Kidney epithelial cell (primary cell): ENCODE results near the gene SNRPN. TPM values are rescaled to one million over a fixed set of nuclear protein-coding genes. Genes with fewer than 3 reads are reported as not detected.
"Not testable (repeated sequence)": the region's sequence is repeated elsewhere in the genome, so short reads cannot be mapped to it uniquely, and the experiment has no call there.

ENCODE experiments used
- DNase-seq: peaks from one replicate; pipeline ENCODE4 v3.0.0-alpha.2; 2010; ENCODE audit warnings: low read depth
- H3K27me3 ChIP-seq: 2 replicates; pipeline ENCODE4 v1.6.0; 2011; ENCODE audit warnings: low read length; ENCODE audit not compliant: control insufficient read depth, insufficient read depth
- H3K36me3 ChIP-seq: 2 replicates; pipeline ENCODE4 v1.5.1; 2011; ENCODE audit warnings: low read length; ENCODE audit not compliant: control insufficient read depth, insufficient read depth
- H3K4me3 ChIP-seq: 2 replicates; pipeline ENCODE4 v1.5.1; 2011; ENCODE audit warnings: low read depth, mild to moderate bottlenecking, control low read depth, low read length
- total RNA-seq: library from RNA; depleted of rRNA; stranded (reverse); fragments of >200 nt; gene quantifications from 2 replicates; pipeline ENCODE4 v1.2.3, GENCODE V29; 2015
- TF ChIP-seq, protein P1 (sequence below): IDR thresholded peaks from 2 replicates; pipeline ENCODE4 v1.5.1; 2011; ENCODE audit warnings: mild to moderate bottlenecking, moderate library complexity, low read length, control low read depth, inconsistent platforms; ENCODE audit not compliant: insufficient read depth, poor library complexity, severe bottlenecking

The SNRPN gene
- total RNA-seq, 1 donor from 2014 or later, result 206 TPM

DNA sequence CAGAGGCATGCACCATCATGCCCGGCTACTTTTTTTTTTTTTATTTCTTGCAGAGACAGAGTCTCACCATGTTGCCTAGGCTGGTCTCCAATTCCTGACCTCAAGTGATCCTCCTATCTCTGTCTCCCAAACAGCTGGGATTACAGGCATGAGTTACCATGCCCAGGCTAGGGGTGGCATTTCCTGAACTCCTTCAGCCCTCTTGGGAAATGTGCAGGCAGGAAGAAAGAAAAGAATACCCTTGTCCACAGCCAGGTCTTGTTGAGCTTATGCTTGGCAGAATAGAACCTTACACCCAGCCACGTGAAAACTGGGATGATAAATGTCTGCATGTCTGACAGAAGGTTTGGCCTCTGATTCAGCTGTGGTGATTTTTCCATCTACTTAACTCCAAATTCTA is 30.2 kb upstream of the SNRPN start:
- H3K27me3 ChIP-seq, result no peaks in the 10 kb centered on the region
- H3K36me3 ChIP-seq, result no peaks in the 10 kb centered on the region
- no peak for DNase-seq
- TF ChIP-seq, protein P1, sequence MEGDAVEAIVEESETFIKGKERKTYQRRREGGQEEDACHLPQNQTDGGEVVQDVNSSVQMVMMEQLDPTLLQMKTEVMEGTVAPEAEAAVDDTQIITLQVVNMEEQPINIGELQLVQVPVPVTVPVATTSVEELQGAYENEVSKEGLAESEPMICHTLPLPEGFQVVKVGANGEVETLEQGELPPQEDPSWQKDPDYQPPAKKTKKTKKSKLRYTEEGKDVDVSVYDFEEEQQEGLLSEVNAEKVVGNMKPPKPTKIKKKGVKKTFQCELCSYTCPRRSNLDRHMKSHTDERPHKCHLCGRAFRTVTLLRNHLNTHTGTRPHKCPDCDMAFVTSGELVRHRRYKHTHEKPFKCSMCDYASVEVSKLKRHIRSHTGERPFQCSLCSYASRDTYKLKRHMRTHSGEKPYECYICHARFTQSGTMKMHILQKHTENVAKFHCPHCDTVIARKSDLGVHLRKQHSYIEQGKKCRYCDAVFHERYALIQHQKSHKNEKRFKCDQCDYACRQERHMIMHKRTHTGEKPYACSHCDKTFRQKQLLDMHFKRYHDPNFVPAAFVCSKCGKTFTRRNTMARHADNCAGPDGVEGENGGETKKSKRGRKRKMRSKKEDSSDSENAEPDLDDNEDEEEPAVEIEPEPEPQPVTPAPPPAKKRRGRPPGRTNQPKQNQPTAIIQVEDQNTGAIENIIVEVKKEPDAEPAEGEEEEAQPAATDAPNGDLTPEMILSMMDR, result no peak
- H3K4me3 ChIP-seq, result no peak overlapping the region

DNA sequence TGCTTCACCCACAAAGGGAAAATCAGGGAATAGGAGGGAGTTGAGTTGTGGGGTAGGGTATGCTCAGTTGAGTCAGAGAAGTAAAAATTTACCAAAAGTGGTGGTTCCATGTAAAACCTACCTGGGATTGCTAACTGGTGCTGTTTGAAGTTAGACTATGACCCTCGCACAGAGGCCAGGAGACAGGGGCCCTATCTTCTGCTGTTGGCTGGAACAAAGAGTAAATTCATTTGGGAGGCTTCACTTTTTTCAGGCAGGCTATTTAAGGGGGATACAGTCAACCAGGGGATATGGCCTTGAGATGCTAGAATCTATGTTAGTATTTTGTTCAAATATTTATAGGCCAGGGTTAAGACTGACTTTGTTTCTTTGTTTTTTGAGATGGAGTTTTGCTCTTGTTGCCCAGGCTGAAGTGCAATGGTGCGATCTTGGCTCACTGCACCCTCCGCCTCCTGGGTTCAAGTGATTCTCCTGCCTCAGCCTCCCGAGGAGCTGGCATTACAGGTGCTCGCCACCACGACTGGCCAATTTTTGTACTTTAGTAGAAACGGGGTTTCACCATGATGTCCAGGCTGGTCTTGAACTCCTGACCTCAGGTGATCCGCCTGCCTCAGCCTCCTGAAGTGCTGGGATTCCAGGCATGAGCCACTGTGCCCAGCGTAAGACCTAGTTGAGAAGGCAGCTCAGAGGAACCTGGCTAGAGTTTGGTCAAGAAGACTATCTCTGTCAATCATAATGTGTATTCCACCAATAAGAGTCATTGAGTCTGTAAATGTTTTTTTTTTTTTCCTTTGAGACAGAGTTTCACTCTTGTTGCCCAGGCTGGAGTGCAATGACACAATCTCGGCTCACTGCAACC is 22.7 kb upstream of the SNRPN start:
- H3K4me3 ChIP-seq, DNase-seq, H3K36me3 ChIP-seq, H3K27me3 ChIP-seq: not testable (repeated sequence)

DNA sequence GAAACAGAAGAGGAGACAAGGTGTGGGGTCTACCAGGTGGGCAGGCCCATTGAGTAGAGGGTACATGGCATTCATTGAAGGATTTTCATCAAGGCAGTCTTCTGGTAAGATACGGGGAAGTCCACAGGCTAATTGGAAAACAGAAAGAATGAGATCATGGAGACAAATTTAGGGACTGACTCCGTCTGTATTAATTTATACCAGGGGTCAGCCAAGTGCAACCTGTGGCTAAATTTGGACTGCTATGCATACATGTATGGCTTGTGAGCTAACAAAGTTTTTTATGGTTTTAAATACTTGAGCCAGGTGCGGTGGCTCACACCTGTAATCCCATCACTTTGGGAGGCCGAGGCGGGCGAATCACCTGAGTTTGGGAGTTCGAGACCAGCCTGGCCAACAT is 21.1 kb upstream of the SNRPN start:
- H3K27me3 ChIP-seq, result no peaks in the 10 kb centered on the region
- TF ChIP-seq, protein P1, result no peak
- H3K4me3 ChIP-seq, result no peak overlapping the region
- no peak for DNase-seq
- no peaks in the 10 kb centered on the region for H3K36me3 ChIP-seq

DNA sequence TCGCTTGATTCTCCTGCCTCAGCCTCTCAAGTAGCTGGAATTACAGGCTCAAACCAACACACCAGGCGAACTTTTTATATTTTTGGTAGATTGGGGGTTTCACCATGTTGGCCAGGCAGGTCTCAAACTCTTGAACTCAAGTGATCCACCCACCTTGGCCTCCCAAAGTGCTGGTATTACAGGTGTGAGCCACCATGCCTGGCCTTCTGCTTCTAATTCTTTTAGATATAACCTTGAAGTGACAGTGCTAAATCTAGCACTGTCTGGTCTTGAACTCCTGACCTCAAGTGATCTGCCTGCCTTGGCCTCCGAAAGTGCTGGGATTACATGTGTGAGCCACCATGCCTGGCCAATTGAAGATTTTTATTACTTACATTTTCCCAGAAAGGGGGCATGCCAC is 16.6 kb upstream of the SNRPN start:
- H3K4me3 ChIP-seq, H3K36me3 ChIP-seq, DNase-seq, H3K27me3 ChIP-seq: not testable (repeated sequence)

DNA sequence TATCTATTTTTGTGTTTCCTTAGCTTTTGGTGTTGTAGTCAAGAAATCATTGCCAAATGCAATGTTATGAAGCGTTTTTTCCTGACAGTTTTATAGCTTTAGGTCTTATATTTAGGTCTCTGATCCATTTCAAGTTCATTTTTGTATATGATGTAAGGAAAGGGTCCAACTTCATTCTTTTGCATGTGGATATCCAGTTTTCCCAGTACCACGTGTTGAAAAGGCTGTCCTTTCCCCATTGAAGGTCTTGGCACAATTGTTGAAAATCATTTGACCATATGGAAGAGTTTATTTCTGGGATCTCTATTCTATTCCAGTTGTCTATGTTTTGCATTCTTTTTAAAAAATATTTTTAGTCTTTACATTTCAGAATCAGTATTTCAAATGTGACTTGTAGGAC is 14.6 kb upstream of the SNRPN start:
- Histone ChIP-seq H3K36me3 (no peaks in the 10 kb centered on the region), H3K27me3 (no peaks in the 10 kb centered on the region), H3K4me3 (no peak overlapping the region)
- TF ChIP-seq, protein P1, result no peak
- no peak for DNase-seq

DNA sequence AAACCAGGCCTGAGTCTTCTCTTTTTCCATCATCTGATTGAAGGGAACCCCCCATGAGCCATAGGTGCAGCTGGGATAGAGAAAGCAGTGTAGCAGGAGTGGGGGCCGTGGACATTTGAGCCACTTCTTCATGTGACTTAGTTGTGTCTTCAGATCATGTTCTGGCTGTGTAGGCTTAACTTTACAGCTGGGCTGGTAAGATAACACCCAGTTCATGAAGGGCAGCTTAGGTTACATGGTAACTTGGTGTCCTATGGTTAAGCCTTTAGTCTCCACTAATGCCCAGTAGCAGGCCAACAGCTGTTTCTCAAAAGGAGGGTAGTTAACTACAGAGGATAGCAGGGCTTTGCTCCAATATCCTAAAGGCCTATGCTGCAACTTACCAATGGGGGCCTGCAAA is 11.4 kb upstream of the SNRPN start:
- Histone ChIP-seq H3K4me3 (no peak overlapping the region), H3K36me3 (no peaks in the 10 kb centered on the region), H3K27me3 (no peaks in the 10 kb centered on the region)
- DNase-seq, result no peak
- TF ChIP-seq, protein P1, result no peak

DNA sequence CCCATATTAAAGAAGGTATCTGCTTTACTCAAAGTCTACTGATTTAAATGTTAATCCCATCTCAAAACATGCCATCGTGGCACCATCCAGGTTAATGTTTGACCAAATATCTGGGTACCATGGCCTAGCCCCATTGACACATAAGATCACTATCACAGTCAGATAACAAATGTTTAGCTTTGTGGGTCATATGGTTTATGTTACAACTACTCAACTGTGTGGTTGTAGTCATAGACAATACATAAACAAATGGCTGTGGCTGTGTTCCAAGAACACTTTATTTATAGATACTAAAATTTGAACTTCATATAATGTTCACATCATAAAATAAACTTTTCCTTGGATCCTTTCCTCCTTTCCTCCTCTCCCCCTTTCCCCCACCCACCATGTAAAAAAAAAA is 9.8 kb upstream of the SNRPN start:
- Histone ChIP-seq H3K36me3 (no peaks in the 10 kb centered on the region), H3K27me3 (no peaks in the 10 kb centered on the region), H3K4me3 (no peak overlapping the region)
- TF ChIP-seq, protein P1, result no peak
- no peak for DNase-seq
